Skeletal muscle satellite cell (primary cell): ENCODE data around the gene MXI1.
"Not testable (repeated sequence)": the region's sequence is repeated elsewhere in the genome, so short reads cannot be mapped to it uniquely, and the experiment has no call there.

Experiments
- H3K27me3 ChIP-seq: 2 replicates; pipeline ENCODE4 v1.7.0; 2013; ENCODE audit warnings: low read length; ENCODE audit not compliant: control insufficient read depth, insufficient read depth
- H3K36me3 ChIP-seq: 2 replicates; pipeline ENCODE4 v1.7.0; 2013; ENCODE audit warnings: mild to moderate bottlenecking, control low read depth, low read length; ENCODE audit not compliant: insufficient read depth
- H3K4me1 ChIP-seq: 2 replicates; pipeline ENCODE4 v1.7.0; 2013; ENCODE audit warnings: low read length; ENCODE audit not compliant: control insufficient read depth, insufficient read depth
- H3K4me2 ChIP-seq: 2 replicates; pipeline ENCODE4 v1.7.0; 2013; ENCODE audit warnings: mild to moderate bottlenecking, low read length
- H3K4me3 ChIP-seq: 2 replicates; pipeline ENCODE4 v1.7.0; 2013; ENCODE audit warnings: low read length
- H3K9ac ChIP-seq: 2 replicates; pipeline ENCODE4 v1.7.0; 2013; ENCODE audit warnings: mild to moderate bottlenecking, low read depth, low read length, moderate library complexity
- H3K9me3 ChIP-seq: replicated peaks from 2 replicates; pipeline ENCODE4 v1.7.0; 2013; ENCODE audit warnings: mild to moderate bottlenecking, control low read depth, low read length

The MXI1 gene

DNA sequence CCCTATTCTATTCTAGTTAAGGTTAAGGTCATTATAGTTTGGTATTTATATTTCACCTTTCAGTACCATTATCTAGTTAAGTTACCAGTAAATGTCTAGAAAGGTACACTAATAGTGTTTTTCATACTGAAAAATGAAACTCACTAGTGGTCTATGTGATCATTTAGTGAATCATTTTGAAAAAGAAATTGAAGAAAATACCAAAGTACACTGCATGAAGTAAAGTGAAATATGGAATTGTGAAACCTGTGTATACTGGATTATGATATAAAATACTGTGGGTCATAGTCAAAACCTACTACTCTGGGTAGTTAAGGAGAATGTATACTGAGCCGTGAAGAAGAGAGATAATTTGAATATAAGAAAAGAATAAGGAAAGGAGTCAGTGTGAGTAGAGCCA, 44.0 kb downstream of the MXI1 start:
- not testable (repeated sequence) for H3K9me3 ChIP-seq, H3K4me3 ChIP-seq, H3K36me3 ChIP-seq, H3K27me3 ChIP-seq, H3K4me1 ChIP-seq, H3K9ac ChIP-seq, H3K4me2 ChIP-seq

DNA sequence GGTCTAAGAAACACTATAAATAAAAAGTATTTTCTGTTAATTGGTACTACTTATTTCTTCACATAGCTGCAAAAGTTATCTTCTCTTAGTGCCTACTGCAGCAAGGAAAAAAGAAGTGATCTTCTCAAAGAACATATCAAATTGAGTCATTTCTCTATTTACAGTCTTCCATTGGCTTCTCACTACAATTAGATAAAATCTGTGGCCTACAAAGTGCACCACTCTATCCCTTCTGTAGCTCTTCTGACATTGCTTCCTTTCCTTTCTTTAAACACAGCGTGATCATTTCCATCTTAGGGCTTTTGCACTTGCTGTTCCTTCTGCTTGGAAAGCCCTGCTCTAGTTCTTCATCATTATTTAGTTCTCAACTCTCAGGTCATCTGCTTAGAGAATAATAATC, 44.7 kb downstream of the MXI1 start:
- Histone ChIP-seq H3K4me3 (no peak overlapping the region), H3K4me2 (no peak overlapping the region), H3K4me1 (no peaks in the 10 kb centered on the region), H3K9me3 (no peaks in the 10 kb centered on the region), H3K27me3 (no peaks in the 10 kb centered on the region), H3K9ac (no peak overlapping the region), H3K36me3 (no peaks in the 10 kb centered on the region)

DNA sequence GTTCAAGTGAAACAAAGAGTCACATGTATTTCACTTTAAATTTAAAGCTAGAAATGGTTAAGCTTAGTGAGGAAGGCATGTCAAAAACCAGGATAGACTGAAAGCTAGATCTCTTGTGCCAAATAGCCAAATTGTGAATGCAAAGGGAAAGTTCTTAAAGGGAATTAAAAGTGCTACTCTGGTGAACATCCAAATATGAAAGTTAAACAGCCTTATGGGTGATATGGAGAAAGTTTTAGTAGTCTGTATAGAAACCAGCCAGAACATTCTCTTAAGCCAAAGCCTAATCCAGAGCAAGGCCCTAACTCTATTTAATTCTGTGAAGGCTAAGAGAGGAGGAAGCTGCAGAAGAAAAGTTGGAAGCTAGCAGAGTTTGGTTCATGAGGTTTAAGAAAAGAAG, 47.1 kb downstream of the MXI1 start:
- Histone ChIP-seq H3K36me3 (no peaks in the 10 kb centered on the region), H3K4me1 (no peaks in the 10 kb centered on the region), H3K9me3 (no peaks in the 10 kb centered on the region), H3K9ac (no peak overlapping the region), H3K4me3 (no peak overlapping the region), H3K4me2 (no peak overlapping the region), H3K27me3 (no peaks in the 10 kb centered on the region)

DNA sequence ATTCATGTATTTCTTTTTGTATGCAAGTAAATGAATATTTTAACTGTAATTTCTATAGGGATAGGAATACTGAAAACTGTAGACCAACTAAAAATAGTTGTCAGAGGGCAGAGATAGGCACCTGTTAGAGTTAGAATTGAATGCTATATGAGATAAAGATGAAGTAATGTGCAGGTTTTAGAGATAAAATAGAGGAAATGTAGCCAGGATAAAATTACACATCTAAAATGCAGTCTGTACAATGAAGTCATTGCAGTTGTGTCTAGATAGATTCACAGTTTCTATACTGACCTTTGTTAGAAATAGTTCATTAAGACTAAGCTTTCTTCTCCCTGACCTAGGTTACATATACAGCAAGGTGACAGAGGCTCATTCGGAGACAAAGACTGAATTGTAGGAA, 51.1 kb downstream of the MXI1 start:
- Histone ChIP-seq H3K4me2 (no peak overlapping the region), H3K9me3 (no peaks in the 10 kb centered on the region), H3K4me1 (peaks cover 18% of the 10 kb centered on the region), H3K27me3 (no peaks in the 10 kb centered on the region), H3K36me3 (no peaks in the 10 kb centered on the region), H3K4me3 (no peak overlapping the region), H3K9ac (no peak overlapping the region)

DNA sequence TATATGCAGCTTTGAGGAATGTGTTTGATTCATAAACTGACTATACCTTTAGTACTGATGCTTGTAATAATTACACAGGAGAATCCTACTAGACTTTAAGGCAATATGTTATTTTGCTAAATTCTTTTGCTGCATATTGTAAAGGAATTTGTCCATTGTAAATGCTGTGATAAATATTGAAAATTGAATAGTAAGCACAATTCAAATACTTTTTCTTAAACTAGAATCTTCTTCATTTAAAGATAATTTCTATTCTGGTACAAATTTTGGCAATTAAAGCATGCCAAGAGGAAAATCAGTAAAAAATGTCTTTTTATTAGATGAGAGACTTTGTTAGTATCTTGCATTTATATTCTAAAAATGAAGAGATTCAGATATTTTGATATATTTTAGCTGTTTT, 51.9 kb downstream of the MXI1 start:
- Histone ChIP-seq H3K4me3 (no peak overlapping the region), H3K4me1 (peaks cover 21% of the 10 kb centered on the region), H3K27me3 (no peaks in the 10 kb centered on the region), H3K9ac (no peak overlapping the region), H3K9me3 (no peaks in the 10 kb centered on the region), H3K36me3 (no peaks in the 10 kb centered on the region), H3K4me2 (no peak overlapping the region)

DNA sequence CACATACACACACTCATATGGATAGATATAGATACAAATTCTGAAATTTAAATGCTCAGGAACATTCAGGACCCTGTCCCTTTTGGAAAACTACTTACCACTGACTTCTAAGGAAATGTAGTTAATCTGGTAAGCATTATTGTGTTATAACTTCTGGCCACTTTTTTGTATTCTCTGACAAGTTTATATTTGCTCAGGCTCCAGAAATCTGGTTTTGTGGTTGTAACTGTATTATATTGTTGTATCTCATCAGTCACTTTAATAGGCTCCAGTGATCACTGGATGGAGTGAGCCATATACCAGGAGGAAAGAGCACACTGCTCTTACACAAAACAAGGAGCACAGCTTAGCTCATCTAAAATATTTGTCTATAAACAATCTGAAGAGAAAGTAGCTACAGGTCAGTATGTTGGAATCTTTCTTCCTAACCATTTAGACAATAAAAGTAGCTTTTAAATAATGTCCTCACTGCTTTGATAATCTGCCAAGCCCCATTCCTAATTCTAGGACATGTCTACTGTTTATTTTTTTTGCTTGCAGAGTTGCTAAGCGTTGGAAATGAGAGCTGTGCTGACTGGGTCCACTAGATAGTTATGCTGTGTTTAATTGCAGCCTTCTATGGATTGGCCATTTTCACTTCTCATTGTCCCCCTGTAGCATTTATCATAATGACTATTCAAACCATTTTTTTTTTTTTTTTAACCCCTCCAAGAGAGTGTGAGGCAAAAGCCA, 53.5 kb downstream of the MXI1 start:
- no peak overlapping the region for H3K4me2 ChIP-seq
- no peaks in the 10 kb centered on the region for H3K27me3 ChIP-seq
- no peak overlapping the region for H3K4me3 ChIP-seq
- H3K9ac ChIP-seq, result no peak overlapping the region
- no peaks in the 10 kb centered on the region for H3K9me3 ChIP-seq
- H3K4me1 ChIP-seq, result peaks cover 21% of the 10 kb centered on the region
- no peaks in the 10 kb centered on the region for H3K36me3 ChIP-seq

DNA sequence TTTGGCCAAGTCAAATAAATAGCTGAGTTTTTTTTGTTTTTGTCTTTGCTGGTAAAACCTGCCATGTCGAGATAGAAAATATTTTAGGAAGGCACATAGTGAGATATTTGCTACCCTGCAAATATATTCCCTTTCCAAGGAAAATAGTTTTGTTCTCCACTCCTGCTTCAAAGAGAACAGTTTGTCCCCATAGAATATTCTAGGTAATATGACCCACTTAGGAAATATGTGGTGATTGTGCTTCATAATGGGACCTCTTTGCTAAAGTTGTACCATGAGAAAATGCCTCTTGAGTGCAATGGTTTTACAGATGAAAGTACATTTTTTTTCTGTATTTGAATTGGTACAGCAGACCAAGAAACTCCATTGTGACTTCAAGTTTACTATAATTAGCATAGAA, 55.8 kb downstream of the MXI1 start:
- Histone ChIP-seq H3K9ac (no peak overlapping the region), H3K36me3 (no peaks in the 10 kb centered on the region), H3K27me3 (no peaks in the 10 kb centered on the region), H3K4me2 (no peak overlapping the region), H3K4me3 (no peak overlapping the region), H3K9me3 (no peaks in the 10 kb centered on the region), H3K4me1 (peaks cover 21% of the 10 kb centered on the region)

DNA sequence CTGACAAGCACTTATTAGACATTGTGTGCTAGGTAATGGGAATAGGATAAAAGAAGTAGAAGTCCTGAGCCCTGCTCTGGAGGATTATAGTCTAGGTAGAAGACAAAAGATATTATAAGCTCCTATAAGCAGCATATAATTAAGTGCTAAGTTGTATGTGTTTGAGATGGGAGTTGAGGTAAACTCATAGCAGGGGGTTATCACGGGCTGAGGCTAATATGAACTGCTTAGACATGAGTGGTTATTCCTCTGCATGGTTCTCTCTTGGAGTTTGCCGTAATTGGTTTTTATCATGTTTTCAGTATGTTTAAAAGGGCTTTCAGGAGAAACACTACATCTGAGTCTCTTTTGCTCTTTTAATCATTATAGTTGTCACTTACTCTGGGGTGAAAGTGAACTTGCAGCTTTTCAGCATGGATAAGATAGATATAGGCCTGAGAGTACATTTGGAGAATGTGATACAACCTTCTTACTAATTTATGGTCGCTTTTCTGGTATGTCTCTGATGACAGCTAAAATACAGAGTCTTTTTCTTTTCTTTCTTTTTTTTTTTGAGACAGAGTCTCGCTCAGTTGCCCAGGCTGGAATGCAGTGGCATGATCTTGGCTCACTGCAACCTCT, 58.3 kb downstream of the MXI1 start:
- Histone ChIP-seq H3K36me3 (no peaks in the 10 kb centered on the region), H3K4me2 (no peak overlapping the region), H3K27me3 (no peaks in the 10 kb centered on the region), H3K9ac (no peak overlapping the region), H3K4me3 (no peak overlapping the region), H3K9me3 (no peaks in the 10 kb centered on the region), H3K4me1 (peaks cover 35% of the 10 kb centered on the region)

DNA sequence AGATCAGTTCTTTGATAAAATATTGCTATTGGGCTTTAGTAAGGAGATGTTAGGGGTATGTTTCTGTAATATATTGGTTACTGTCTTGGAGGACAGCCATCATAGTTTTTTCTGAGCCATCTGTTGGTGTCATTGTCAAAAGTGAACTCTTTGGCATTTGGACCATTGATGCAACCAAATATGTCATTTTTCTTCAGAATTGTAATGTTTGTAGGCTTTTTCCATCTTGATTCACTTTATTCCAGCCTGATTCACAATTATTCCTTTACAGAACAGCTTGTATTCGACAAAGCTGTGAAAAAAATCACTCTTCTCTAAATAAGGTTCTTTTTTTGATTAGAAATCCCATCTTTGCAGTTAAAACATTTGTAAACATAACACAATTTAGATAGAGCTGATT, 59.9 kb downstream of the MXI1 start:
- H3K4me3 ChIP-seq, result no peak overlapping the region
- no peaks in the 10 kb centered on the region for H3K9me3 ChIP-seq
- H3K27me3 ChIP-seq, result no peaks in the 10 kb centered on the region
- H3K4me1 ChIP-seq, result peaks cover 28% of the 10 kb centered on the region
- no peaks in the 10 kb centered on the region for H3K36me3 ChIP-seq
- H3K4me2 ChIP-seq, result no peak overlapping the region
- H3K9ac ChIP-seq, result no peak overlapping the region

DNA sequence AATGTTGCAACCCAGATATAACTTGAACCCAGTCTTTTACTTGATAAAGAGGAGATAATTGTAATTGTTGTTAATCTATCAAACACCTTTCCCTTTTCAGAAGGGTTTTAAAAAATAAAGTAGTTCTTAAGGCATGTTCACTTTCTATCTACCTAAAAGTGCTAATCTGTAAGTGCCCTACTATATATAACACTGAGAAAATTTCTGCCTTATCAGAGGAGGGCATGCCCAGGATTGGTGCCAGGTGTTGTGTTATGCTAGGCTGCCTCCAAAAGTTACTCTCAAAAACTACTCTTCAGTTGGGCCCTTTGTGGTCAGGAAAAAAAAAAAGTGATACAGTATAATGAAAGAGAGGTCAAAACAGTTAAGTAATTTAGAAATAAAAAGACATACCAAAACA, 61.0 kb downstream of the MXI1 start:
- H3K4me2 ChIP-seq, result no peak overlapping the region
- H3K4me3 ChIP-seq, result no peak overlapping the region
- H3K4me1 ChIP-seq, result peaks cover 22% of the 10 kb centered on the region
- H3K9ac ChIP-seq, result no peak overlapping the region
- no peaks in the 10 kb centered on the region for H3K27me3 ChIP-seq
- H3K36me3 ChIP-seq, result no peaks in the 10 kb centered on the region
- H3K9me3 ChIP-seq, result no peaks in the 10 kb centered on the region

DNA sequence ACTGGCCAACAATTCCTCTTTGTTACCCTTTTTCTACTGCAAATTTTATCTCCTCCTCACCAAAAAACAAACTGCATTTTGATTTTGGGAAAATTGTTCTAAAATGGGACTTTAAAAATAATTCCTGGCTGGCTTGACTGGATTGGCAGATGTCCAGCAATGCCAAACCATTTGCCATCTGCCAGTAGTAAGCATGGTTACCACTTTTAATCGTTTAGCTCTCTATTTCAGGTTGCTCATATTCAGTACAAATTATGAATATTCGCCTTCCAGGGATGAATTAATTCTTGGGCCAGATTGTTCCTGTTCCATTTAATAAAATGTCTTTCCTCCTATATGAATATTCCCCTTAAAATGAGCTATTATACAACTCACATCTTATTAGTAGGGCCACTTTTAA, 61.6 kb downstream of the MXI1 start:
- peaks cover 22% of the 10 kb centered on the region for H3K4me1 ChIP-seq
- no peak overlapping the region for H3K4me3 ChIP-seq
- H3K36me3 ChIP-seq, result no peaks in the 10 kb centered on the region
- peak overlapping the region; percentile 76 for H3K4me2 ChIP-seq
- no peaks in the 10 kb centered on the region for H3K27me3 ChIP-seq
- no peaks in the 10 kb centered on the region for H3K9me3 ChIP-seq
- H3K9ac ChIP-seq, result no peak overlapping the region
